SU-DHL-6 (cell line): ENCODE data around the gene P2RY6.
A peak's percentile ranks its signal among the peaks of the same experiment; 100 is the strongest.

Experiments used
- H2AFZ ChIP-seq: fragments of 200-600 bp; sonication (generic); 2 replicates; pipeline ENCODE4 v1.6.1; 2014; ENCODE audit warnings: low read depth, mild to moderate bottlenecking, moderate library complexity, mixed read lengths, antibody characterized with exemption, low read length; ENCODE audit not compliant: severe bottlenecking
- H3F3A ChIP-seq: fragments of 200-600 bp; shearing (Covaris generic); 2 replicates; pipeline ENCODE4 v1.6.0; 2016; ENCODE audit warnings: antibody characterized with exemption, mild to moderate bottlenecking; ENCODE audit not compliant: insufficient read depth
- H3K27ac ChIP-seq: fragments of 200-600 bp; sonication (generic); 2 replicates; pipeline ENCODE4 v1.5.1; 2016; ENCODE audit warnings: low read depth, mild to moderate bottlenecking, low read length, moderate library complexity, mixed read lengths
- H3K27me3 ChIP-seq: fragments of 200-600 bp; sonication (generic), shearing (Covaris generic); 2 replicates; pipeline ENCODE4 v1.6.0; 2014; ENCODE audit warnings: mild to moderate bottlenecking, low read length
- H3K36me3 ChIP-seq: fragments of 200-600 bp; sonication (generic); 2 replicates; pipeline ENCODE4 v1.6.1; 2014; ENCODE audit warnings: mild to moderate bottlenecking, low read length, mixed read lengths
- H3K4me2 ChIP-seq: fragments of 300-600, 200-600 bp; shearing (Covaris generic), sonication (generic); 2 replicates; pipeline ENCODE4 v1.6.0; 2014; ENCODE audit warnings: low read length, low read depth, mild to moderate bottlenecking; ENCODE audit not compliant: poor library complexity, severe bottlenecking
- H3K4me3 ChIP-seq: fragments of 200-600 bp; sonication (generic); 2 replicates; pipeline ENCODE4 v1.5.1; 2014; ENCODE audit warnings: antibody characterized with exemption, low read length, mild to moderate bottlenecking, mixed read lengths; ENCODE audit not compliant: insufficient read depth, poor library complexity, severe bottlenecking
- H3K79me2 ChIP-seq: fragments of 200-600 bp; sonication (generic); 2 replicates; pipeline ENCODE4 v1.6.1; 2014; ENCODE audit warnings: mild to moderate bottlenecking, low read length, moderate library complexity; ENCODE audit not compliant: insufficient read depth
- H3K9ac ChIP-seq: fragments of 200-600 bp; sonication (generic); 2 replicates; pipeline ENCODE4 v1.7.0; 2014; ENCODE audit warnings: mild to moderate bottlenecking, low read length
- H3K9me2 ChIP-seq: fragments of 200-600 bp; sonication (generic); replicated peaks from 2 replicates; pipeline ENCODE4 v1.6.1; 2014; ENCODE audit warnings: low read length; ENCODE audit not compliant: insufficient read depth
- H3K9me3 ChIP-seq: fragments of 200-600 bp; sonication (generic); 2 replicates; pipeline ENCODE4 v1.6.1; 2014; ENCODE audit warnings: low read length, mixed read lengths; ENCODE audit not compliant: insufficient read depth
- H4K20me1 ChIP-seq: fragments of 200-600 bp; sonication (generic); 2 replicates; pipeline ENCODE4 v1.6.1; 2014; ENCODE audit warnings: low read depth, mild to moderate bottlenecking, antibody characterized with exemption, low read length, moderate library complexity, mixed read lengths
- CTCF ChIP-seq: fragments of 200-600 bp; sonication (generic); IDR thresholded peaks from one replicate; pipeline ENCODE4 v1.5.1; 2017; ENCODE audit warnings: antibody characterized with exemption, mild to moderate bottlenecking, low read length, moderate library complexity; ENCODE audit not compliant: insufficient read depth, poor library complexity, severe bottlenecking
- EZH2phosphoT487 ChIP-seq: fragments of 200-600 bp; sonication (generic), shearing (Covaris generic); conservative IDR thresholded peaks from 2 replicates; pipeline ENCODE4 v1.6.1; 2018; ENCODE audit warnings: mild to moderate bottlenecking, antibody characterized with exemption, low read length, moderate library complexity, mixed read lengths

P2RY6 gene

DNA sequence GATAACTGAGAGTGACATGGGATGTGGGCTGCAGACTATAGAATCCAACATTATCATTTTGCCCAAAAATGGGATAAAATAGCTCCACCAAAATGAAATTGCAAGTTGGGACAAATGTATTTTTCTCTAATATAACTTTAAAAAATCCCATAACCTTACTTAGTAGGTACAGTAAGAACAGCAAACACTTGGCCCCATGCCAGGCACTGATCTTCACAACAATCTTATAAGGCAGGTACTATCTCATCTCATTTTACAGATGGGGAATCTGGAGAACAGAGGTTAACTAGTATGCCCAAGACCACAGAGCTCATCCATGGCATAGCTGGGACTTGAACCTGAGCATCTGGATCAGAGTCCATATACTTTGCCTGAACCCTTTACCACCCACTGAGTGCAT is 22.5 kb downstream of the P2RY6 start:
- Histone ChIP-seq H3K9me2 (no peaks in the 10 kb centered on the region), H3K4me2 (no peak overlapping the region), H3K9me3 (no peaks in the 10 kb centered on the region), H3K27me3 (no peaks in the 10 kb centered on the region), H3K27ac (no peak overlapping the region), H3K36me3 (no peaks in the 10 kb centered on the region), H3K79me2 (no peaks in the 10 kb centered on the region), H3K9ac (no peak overlapping the region), H3K4me3 (no peak overlapping the region), H3F3A (no peaks in the 10 kb centered on the region), H4K20me1 (no peaks in the 10 kb centered on the region), H2AFZ (no peak overlapping the region)
- no peak for TF ChIP-seq CTCF
- TF ChIP-seq EZH2phosphoT487, result no peak

DNA sequence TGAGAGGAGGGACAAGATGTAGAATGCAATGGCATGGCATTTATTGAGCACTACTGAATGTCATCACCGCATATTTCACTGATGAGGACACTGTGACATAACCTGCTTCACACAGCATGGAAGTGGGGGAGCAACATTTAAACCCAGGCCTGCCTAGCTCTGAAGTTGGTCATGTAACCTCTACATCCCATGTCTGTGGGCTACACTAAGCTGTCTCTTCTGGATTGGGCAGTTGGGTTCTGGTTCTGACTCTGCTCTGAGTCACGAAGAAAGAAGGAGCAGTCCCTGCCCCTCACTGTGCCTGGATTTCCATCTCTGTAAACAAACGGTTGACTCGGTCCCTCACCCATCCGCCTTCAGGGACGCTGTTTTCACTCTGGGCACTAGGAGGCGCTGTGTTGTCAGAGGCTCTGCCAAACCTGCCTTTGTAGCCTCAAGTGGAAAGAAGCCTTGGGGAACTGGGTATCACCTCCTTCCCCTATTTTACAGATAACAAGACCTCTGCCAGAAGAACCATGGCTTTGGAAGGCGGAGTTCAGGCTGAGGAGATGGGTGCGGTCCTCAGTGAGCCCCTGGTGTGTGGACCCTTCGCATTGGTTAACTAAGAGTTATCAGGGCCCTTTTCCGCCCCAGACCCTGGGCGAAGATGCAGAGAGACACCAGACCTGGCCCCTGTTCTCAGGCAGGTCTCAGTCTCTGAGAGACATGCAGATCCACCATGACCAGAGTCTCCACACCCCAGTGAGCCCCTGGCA is 23.3 kb downstream of the P2RY6 start:
- Histone ChIP-seq H3K27ac (no peak overlapping the region), H3K4me3 (no peak overlapping the region), H3K9me2 (no peaks in the 10 kb centered on the region), H3K9ac (no peak overlapping the region), H3K4me2 (no peak overlapping the region), H3K36me3 (no peaks in the 10 kb centered on the region), H3F3A (no peaks in the 10 kb centered on the region), H3K9me3 (no peaks in the 10 kb centered on the region), H4K20me1 (no peaks in the 10 kb centered on the region), H3K79me2 (no peaks in the 10 kb centered on the region), H3K27me3 (no peaks in the 10 kb centered on the region), H2AFZ (no peak overlapping the region)
- TF ChIP-seq CTCF (peak; percentile 97), EZH2phosphoT487 (no peak)

GRCh38 chr11:73295996-73296318 is 23.8 kb downstream of the P2RY6 start:
- Histone ChIP-seq H3K9ac (no peak overlapping the region), H3K9me2 (no peaks in the 10 kb centered on the region), H3K79me2 (no peaks in the 10 kb centered on the region), H3K4me2 (no peak overlapping the region), H3K36me3 (no peaks in the 10 kb centered on the region), H3K27me3 (no peaks in the 10 kb centered on the region), H3F3A (no peaks in the 10 kb centered on the region), H2AFZ (no peak overlapping the region), H3K27ac (no peak overlapping the region), H4K20me1 (no peaks in the 10 kb centered on the region), H3K4me3 (no peak overlapping the region), H3K9me3 (no peaks in the 10 kb centered on the region)
- TF ChIP-seq CTCF (no peak), EZH2phosphoT487 (no peak)
